PC-3 (cell line): ENCODE data around the gene BMP2K.

Experiments used
- CTCF ChIP-seq: fragments of 300-600 bp; sonication (generic); conservative IDR thresholded peaks from 2 replicates; pipeline ENCODE4 v1.5.1; 2017; ENCODE audit warnings: antibody characterized with exemption, low read depth, mild to moderate bottlenecking, low read length
- EZH2 ChIP-seq: fragments of 300-600 bp; sonication (generic); IDR thresholded peaks from one replicate; pipeline ENCODE4 v1.6.1; 2017; ENCODE audit warnings: antibody characterized with exemption, mild to moderate bottlenecking, low read length; ENCODE audit not compliant: unreplicated experiment
- EZH2phosphoT487 ChIP-seq: fragments of 300-600 bp; sonication (generic); IDR thresholded peaks from 2 replicates; pipeline ENCODE4 v1.6.1; 2018; ENCODE audit warnings: mild to moderate bottlenecking, antibody characterized with exemption, low read length, borderline replicate concordance

GRCh38 chr4:78944381-78944780 is 168.2 kb downstream of the BMP2K start:
- TF ChIP-seq EZH2 (no peak), CTCF (no peak), EZH2phosphoT487 (no peak)
